ENCODE results near the gene HSPB7. TPM values are rescaled to one million over a fixed set of nuclear protein-coding genes. Genes with fewer than 3 reads are reported as not detected.
A peak's percentile ranks its signal among the peaks of the same experiment; 100 is the strongest.
"Not testable (repeated sequence)": the region's sequence is repeated elsewhere in the genome, so short reads cannot be mapped to it uniquely, and the experiment has no call there.

HSPB7 gene
- polyA plus RNA-seq, 1 experiment = 3.5 TPM

- Histone ChIP-seq H3K9me3 (ENCODE audit: control insufficient read depth, insufficient read depth, low read length) (no peaks in the 10 kb centered on the region; the same call in 1 of the 2 replicates), H3K27me3 (ENCODE audit: control insufficient read depth, insufficient read depth, low read length) (peaks cover 2% of the 10 kb centered on the region), H3K27ac (ENCODE audit: low read depth, low read length) (no peak overlapping the region), H3K4me3 (ENCODE audit: low read depth, low read length) (peak overlapping the region; percentile 39)
- no peak for DNase-seq (ENCODE audit: low read depth, low spot score)
- ChIA-PET POLR2A (no interaction called here), CTCF (no interaction called here)
- no peak for TF ChIP-seq CTCF (IDR thresholded peaks at IDR 0.05; ENCODE audit: low read depth, low read length)
Observed at GRCh38 chr1:16048573-16049189, 30.8 kb upstream of the HSPB7 start.

- Histone ChIP-seq H3K27me3 (ENCODE audit: control insufficient read depth, insufficient read depth, low read length) (peaks cover 2% of the 10 kb centered on the region), H3K4me3 (ENCODE audit: low read depth, low read length) (no peak overlapping the region), H3K27ac (ENCODE audit: low read depth, low read length) (no peak overlapping the region), H3K9me3 (ENCODE audit: control insufficient read depth, insufficient read depth, low read length) (no peaks in the 10 kb centered on the region; the same call in 1 of the 2 replicates)
- TF ChIP-seq CTCF (IDR thresholded peaks at IDR 0.05; ENCODE audit: low read depth, low read length) = no peak
- ChIA-PET CTCF (interaction anchor here (1.1 to 1.7 kb wide), 3 partner anchors 8 to 256 kb away, joined by 3 to 4 read pairs (median 3); no protein-coding TSS in a partner anchor), POLR2A (interaction anchor here (0.8 kb wide), 1 partner anchor 264 kb away, joined by 3 read pairs; no protein-coding TSS in a partner anchor)
- no peak for DNase-seq (ENCODE audit: low read depth, low spot score)
Observed at GRCh38 chr1:16047791-16048475, 30.1 kb upstream of the HSPB7 start.

GRCh38 chr1:16046842-16047241, 29.0 kb upstream of the HSPB7 start:
- H3K27me3 ChIP-seq (ENCODE audit: control insufficient read depth, insufficient read depth, low read length) = peaks cover 3% of the 10 kb centered on the region
- H3K9me3 ChIP-seq (ENCODE audit: control insufficient read depth, insufficient read depth, low read length) = no peaks in the 10 kb centered on the region; the same call in 1 of the 2 replicates
- ChIA-PET POLR2A (interaction anchor here (0.5 to 0.8 kb wide), 2 partner anchors 213 to 263 kb away, joined by 3 to 5 read pairs; no protein-coding TSS in a partner anchor), CTCF (interaction anchor here (1.1 to 1.7 kb wide), 3 partner anchors 9 to 255 kb away, joined by 3 to 4 read pairs (median 3); no protein-coding TSS in a partner anchor)
- H3K4me3 ChIP-seq (ENCODE audit: low read depth, low read length) = no peak overlapping the region
- H3K27ac ChIP-seq (ENCODE audit: low read depth, low read length) = no peak overlapping the region
- TF ChIP-seq CTCF (IDR thresholded peaks at IDR 0.05; ENCODE audit: low read depth, low read length) = peak; percentile 28; the same call in 1 of the 2 replicates
- DNase-seq (ENCODE audit: low read depth, low spot score) = no peak

- H3K4me3 ChIP-seq (ENCODE audit: low read depth, low read length) = no peak overlapping the region
- POLR2A ChIA-PET = no interaction called here
- H3K27me3 ChIP-seq (ENCODE audit: control insufficient read depth, insufficient read depth, low read length) = peaks cover 10% of the 10 kb centered on the region
- H3K9me3 ChIP-seq (ENCODE audit: control insufficient read depth, insufficient read depth, low read length) = no peaks in the 10 kb centered on the region; the same call in 1 of the 2 replicates
- CTCF ChIA-PET = interaction anchor here (0.6 to 1.9 kb wide), 2 partner anchors 11 kb away, joined by 4 to 6 read pairs; no protein-coding TSS in a partner anchor
- no peak for DNase-seq (ENCODE audit: low read depth, low spot score)
- TF ChIP-seq CTCF (IDR thresholded peaks at IDR 0.05; ENCODE audit: low read depth, low read length) = no peak
- H3K27ac ChIP-seq (ENCODE audit: low read depth, low read length) = no peak overlapping the region
Observed at GRCh38 chr1:16043950-16044349, 26.1 kb upstream of the HSPB7 start.

GRCh38 chr1:16043521-16043920, 25.7 kb upstream of the HSPB7 start, which contains the start of gene CLCNKB:
Gene CLCNKB (plus strand): TSS chr1:16043782. CDS start chr1:16044493, 711 bp downstream.
- no peak for TF ChIP-seq CTCF (IDR thresholded peaks at IDR 0.05; ENCODE audit: low read depth, low read length)
- ChIA-PET POLR2A (no interaction called here), CTCF (interaction anchor here (0.6 kb wide), 1 partner anchor 10 kb away, joined by 4 read pairs; no protein-coding TSS in a partner anchor)
- no peak for DNase-seq (ENCODE audit: low read depth, low spot score)
- H3K27ac ChIP-seq (ENCODE audit: low read depth, low read length) = no peak within 1 kb of the TSS
- H3K27me3 ChIP-seq (ENCODE audit: control insufficient read depth, insufficient read depth, low read length) = peaks cover 10% of the 10 kb centered on the region
- H3K9me3 ChIP-seq (ENCODE audit: control insufficient read depth, insufficient read depth, low read length) = no peaks in the 10 kb centered on the region; the same call in 1 of the 2 replicates
- H3K4me3 ChIP-seq (ENCODE audit: low read depth, low read length) = no peak within 1 kb of the TSS

GRCh38 chr1:16042654-16043053, 24.8 kb upstream of the HSPB7 start:
- H3K27ac ChIP-seq (ENCODE audit: low read depth, low read length); H3K4me3 ChIP-seq (ENCODE audit: low read depth, low read length); CTCF ChIA-PET; POLR2A ChIA-PET; H3K9me3 ChIP-seq (ENCODE audit: control insufficient read depth, insufficient read depth, low read length); DNase-seq (ENCODE audit: low read depth, low spot score): not testable (repeated sequence)
- peaks cover 13% of the 10 kb centered on the region for H3K27me3 ChIP-seq (ENCODE audit: control insufficient read depth, insufficient read depth, low read length)

Data from AG04450 (cell line).